Posterior vena cava (tissue), 2 donors: Measurements from ENCODE around the gene GBA2. TPM values are rescaled to one million over a fixed set of nuclear protein-coding genes. Genes with fewer than 3 reads are reported as not detected.

Experiments used
- DNase-seq: peaks from one replicate; pipeline ENCODE4 v3.0.0-alpha.2; 2020; ENCODE audit warnings: low spot score
- intact Hi-C, 2 donors: fragments of 100-400 bp; cut with DNase I; formaldehyde crosslinking; loops; one replicate each; pipeline versions ENCODE4 v1.14.1 to v1.14.2; 2022 to 2023
- microRNA-seq, 2 donors: library from miRNA; unstranded; fragments of <30 nt; microRNA quantifications; one replicate each; pipeline ENCODE4 v1.2.0, GENCODE V29; 2020 to 2021; ENCODE audit warnings: borderline microRNAs expressed in 2 of 2
- total RNA-seq, 2 donors: library from RNA; stranded (reverse); fragmentation: NEBNext Ultra II Directional; extraction: Animal tissue kit (Norgen Biotek cat#: 25700); gene quantifications; one replicate each; pipeline ENCODE4 v1.2.1, GENCODE V29; 2021
- donor health status: DM: yes; HTN: yes; CAD: no.
- donor health status: DM: yes; HTN: yes; CAD: no.

Gene GBA2
- total RNA-seq, 2 donors from 2014 or later: 50.1 to 57.7 TPM

GRCh38 chr9:35688558-35689541, 60.2 kb downstream of the GBA2 start:
- peak; percentile 73 for DNase-seq
- intact Hi-C loops: no loop called here

GRCh38 chr9:35687972-35688557, 61.0 kb downstream of the GBA2 start:
- intact Hi-C loops: no loop called here
- DNase-seq: peak; percentile 57

GRCh38 chr9:35687306-35687705, 61.7 kb downstream of the GBA2 start:
- peak; percentile 18 for DNase-seq
- intact Hi-C loops: no loop called here

Small RNA genes lying within 50 kb of the gene (microRNA-seq; reads per million reads assigned to microRNA genes)
- 0.26 to 0.32 reads per million in 2 donors for gene MIR6852
- gene MIR6853: 0.26 to 0.32 reads per million in 2 donors

Other genes with a start within 250 kb of the GBA2 start
- 10 to 100 TPM; 50.8 to 61.1 TPM for gene TESK1, start 144.0 kb downstream of the GBA2 start, total RNA-seq
- 1 to 10 TPM; 2.8 to 4.2 TPM for gene CD72, start 130.8 kb downstream of the GBA2 start, total RNA-seq
- gene SIT1, start 98.3 kb downstream of the GBA2 start, total RNA-seq: under 1 TPM; 0.24 to 0.56 TPM
- over 10,000 TPM; 18,238 to 21,166 TPM for gene RMRP, start 91.2 kb downstream of the GBA2 start, total RNA-seq
- gene CCDC107, start 90.9 kb downstream of the GBA2 start, total RNA-seq: 10 to 100 TPM; 54.6 to 60.3 TPM
- under 1 TPM; 0.29 to 0.46 TPM for gene ARHGEF39, start 84.0 kb downstream of the GBA2 start, total RNA-seq
- 1 to 10 TPM in 1 of 2 donors, not detected in 1; 1.2 TPM for gene CA9, start 75.3 kb downstream of the GBA2 start, total RNA-seq
- 1,000 to 10,000 TPM; 2,096 to 3,529 TPM for gene TPM2, start 59.3 kb downstream of the GBA2 start, total RNA-seq
- gene TLN1, start 17.0 kb downstream of the GBA2 start, total RNA-seq: 100 to 1,000 TPM; 816 to 836 TPM
- 10 to 100 TPM; 41.7 to 53.0 TPM for gene CREB3, start 16.6 kb downstream of the GBA2 start, total RNA-seq
- 10 to 100 TPM; 27.8 to 29.5 TPM for gene RGP1, start 59 bp upstream of the GBA2 start, total RNA-seq
- 1 to 10 TPM in 1 of 2 donors, not detected in 1; 1.7 TPM for gene MSMP, start 5.0 kb upstream of the GBA2 start, total RNA-seq
- gene NPR2, start 42.4 kb upstream of the GBA2 start, total RNA-seq: 10 to 100 TPM; 27.4 to 47.1 TPM
- gene SPAG8, start 63.0 kb upstream of the GBA2 start, total RNA-seq: 1 to 10 TPM in 1 of 2 donors, under 1 TPM in 1; 0.76 to 3.1 TPM
- gene HINT2, start 65.8 kb upstream of the GBA2 start, total RNA-seq: 10 to 100 TPM; 20.0 to 26.8 TPM
- gene FAM221B, start 79.5 kb upstream of the GBA2 start, total RNA-seq: not detected
- 10 to 100 TPM; 16.1 to 18.5 TPM for gene TMEM8B, start 80.0 kb upstream of the GBA2 start, total RNA-seq
- not detected for gene OR13J1, start 121.2 kb upstream of the GBA2 start, total RNA-seq
- gene HRCT1, start 157.0 kb upstream of the GBA2 start, total RNA-seq: 10 to 100 TPM in 1 of 2 donors, 1 to 10 TPM in 1; 4.8 to 20.1 TPM
- 1 to 10 TPM; 2.5 to 4.0 TPM for gene SPAAR, start 160.3 kb upstream of the GBA2 start, total RNA-seq
- gene OR2S2, start 208.9 kb upstream of the GBA2 start, total RNA-seq: not detected